ENCODE measurements around the gene SEPTIN1.

SEPTIN1 gene

DNA sequence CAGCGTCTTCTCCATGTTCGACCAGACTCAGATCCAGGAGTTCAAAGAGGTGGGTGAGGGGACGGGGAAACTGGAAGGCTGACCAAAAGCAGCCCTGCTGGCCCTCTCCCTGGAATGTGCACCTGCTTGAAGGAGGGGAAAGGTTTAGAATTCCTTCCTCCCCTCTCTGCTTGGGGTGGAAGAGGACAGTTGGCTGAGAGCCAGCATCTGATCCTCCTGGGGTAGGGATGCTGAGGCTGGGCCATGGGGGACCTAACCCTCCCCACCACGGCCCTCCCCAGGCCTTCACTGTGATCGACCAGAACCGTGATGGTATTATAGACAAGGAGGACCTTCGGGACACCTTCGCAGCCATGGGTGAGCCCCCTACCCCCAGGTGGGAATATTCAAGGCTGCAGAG lies 6.5 kb downstream of the SEPTIN1 start:
- H3K27ac ChIP-seq (ENCODE audit: low read depth, low read length, poor library complexity, severe bottlenecking), result no peak overlapping the region
- no peaks in the 10 kb centered on the region for H3K9me2 ChIP-seq (ENCODE audit: low read depth, low read length)
- no peak overlapping the region for H3K4me3 ChIP-seq (ENCODE audit: low read depth, low read length, poor library complexity, severe bottlenecking)
- peaks cover 14% of the 10 kb centered on the region; the same call in 1 of the 2 replicates for H3K36me3 ChIP-seq (ENCODE audit: insufficient read depth, low read length)
- H3K79me2 ChIP-seq (ENCODE audit: insufficient read depth, low read length), result no peaks in the 10 kb centered on the region
- TF ChIP-seq EZH2 (IDR thresholded peaks at IDR 0.05; ENCODE audit: borderline replicate concordance, low read length) (no peak), CTCF (IDR thresholded peaks at IDR 0.05; ENCODE audit: low read length) (no peak)
- H3K4me2 ChIP-seq (ENCODE audit: low read length), result no peak overlapping the region
- peaks cover 52% of the 10 kb centered on the region for H3K4me1 ChIP-seq (ENCODE audit: insufficient read depth, low read length, severe bottlenecking)
- no peak overlapping the region for H3K9ac ChIP-seq (ENCODE audit: low read length)
- H3F3A ChIP-seq (ENCODE audit: insufficient read depth, low read length), result peaks cover 10% of the 10 kb centered on the region; the same call in 1 of the 2 replicates
- H2AFZ ChIP-seq (ENCODE audit: low read length), result no peak overlapping the region
- no peaks in the 10 kb centered on the region for H3K9me3 ChIP-seq (ENCODE audit: low read length)
- H3K27me3 ChIP-seq (ENCODE audit: insufficient read depth, low read length), result no peaks in the 10 kb centered on the region
- H4K20me1 ChIP-seq (ENCODE audit: insufficient read depth, low read length), result no peaks in the 10 kb centered on the region

- H3K4me3 ChIP-seq (ENCODE audit: low read depth, low read length, poor library complexity, severe bottlenecking), result no peak within 1 kb of the TSS
- no peaks in the 10 kb centered on the region for H3F3A ChIP-seq (ENCODE audit: insufficient read depth, low read length)
- no peak within 1 kb of the TSS for H2AFZ ChIP-seq (ENCODE audit: low read length)
- no peak for TF ChIP-seq EZH2 (IDR thresholded peaks at IDR 0.05; ENCODE audit: borderline replicate concordance, low read length)
- TF ChIP-seq CTCF (IDR thresholded peaks at IDR 0.05; ENCODE audit: low read length), result no peak
- no peaks in the 10 kb centered on the region for H3K9me2 ChIP-seq (ENCODE audit: low read depth, low read length)
- no peak within 1 kb of the TSS for H3K4me2 ChIP-seq (ENCODE audit: low read length)
- H4K20me1 ChIP-seq (ENCODE audit: insufficient read depth, low read length), result no peaks in the 10 kb centered on the region
- no peaks in the 10 kb centered on the region for H3K27me3 ChIP-seq (ENCODE audit: insufficient read depth, low read length)
- H3K36me3 ChIP-seq (ENCODE audit: insufficient read depth, low read length), result peaks cover 4% of the 10 kb centered on the region; the same call in 1 of the 2 replicates
- H3K4me1 ChIP-seq (ENCODE audit: insufficient read depth, low read length, severe bottlenecking), result peaks cover 39% of the 10 kb centered on the region
- no peak within 1 kb of the TSS for H3K27ac ChIP-seq (ENCODE audit: low read depth, low read length, poor library complexity, severe bottlenecking)
- peaks cover 3% of the 10 kb centered on the region for H3K79me2 ChIP-seq (ENCODE audit: insufficient read depth, low read length)
- no peak within 1 kb of the TSS for H3K9ac ChIP-seq (ENCODE audit: low read length)
- no peaks in the 10 kb centered on the region for H3K9me3 ChIP-seq (ENCODE audit: low read length)
Observed at GRCh38 chr16:30374538-30374937, 7.8 kb downstream of the SEPTIN1 start, which contains the start of gene MYL11. MYL11 (plus strand) TSS chr16:30374802; CDS start chr16:30374858, 56 bp downstream.

DNA sequence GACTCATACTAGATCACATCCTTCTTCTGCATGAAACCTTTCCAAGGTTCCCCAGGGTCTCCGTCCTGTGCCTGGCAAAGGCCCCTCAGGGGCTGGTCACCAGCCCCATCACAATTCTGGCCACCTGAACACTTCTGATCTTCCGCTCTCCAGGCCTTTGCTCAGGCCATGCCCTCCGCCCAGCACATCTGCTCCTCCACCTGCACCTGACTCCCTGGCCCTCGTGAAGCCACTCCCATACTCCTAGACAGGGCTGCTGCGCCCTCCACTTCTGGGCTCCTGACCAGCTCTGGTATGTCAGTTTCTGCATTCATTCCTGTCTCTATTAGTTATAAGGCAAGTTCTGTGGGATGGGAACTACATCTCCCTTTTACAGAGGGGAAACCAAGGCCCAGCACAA lies 9.6 kb downstream of the SEPTIN1 start:
- Histone ChIP-seq H3K4me2 (ENCODE audit: low read length) (no peak overlapping the region), H3K27ac (ENCODE audit: low read depth, low read length, poor library complexity, severe bottlenecking) (peak overlapping the region; percentile 76), H3K36me3 (ENCODE audit: insufficient read depth, low read length) (no peaks in the 10 kb centered on the region; the same call in 1 of the 2 replicates), H3K4me3 (ENCODE audit: low read depth, low read length, poor library complexity, severe bottlenecking) (no peak overlapping the region), H3K9me3 (ENCODE audit: low read length) (no peaks in the 10 kb centered on the region), H3F3A (ENCODE audit: insufficient read depth, low read length) (no peaks in the 10 kb centered on the region), H3K79me2 (ENCODE audit: insufficient read depth, low read length) (peaks cover 21% of the 10 kb centered on the region), H4K20me1 (ENCODE audit: insufficient read depth, low read length) (no peaks in the 10 kb centered on the region), H3K9me2 (ENCODE audit: low read depth, low read length) (no peaks in the 10 kb centered on the region), H3K4me1 (ENCODE audit: insufficient read depth, low read length, severe bottlenecking) (peaks cover 36% of the 10 kb centered on the region), H3K9ac (ENCODE audit: low read length) (no peak overlapping the region; the same call in 1 of the 2 replicates), H2AFZ (ENCODE audit: low read length) (no peak overlapping the region), H3K27me3 (ENCODE audit: insufficient read depth, low read length) (no peaks in the 10 kb centered on the region)
- no peak for TF ChIP-seq EZH2 (IDR thresholded peaks at IDR 0.05; ENCODE audit: borderline replicate concordance, low read length)
- no peak for TF ChIP-seq CTCF (IDR thresholded peaks at IDR 0.05; ENCODE audit: low read length)

Data from OCI-LY1 (cell line).